ENCODE results near the gene GPR3. TPM values are rescaled to one million over a fixed set of nuclear protein-coding genes. Genes with fewer than 3 reads are reported as not detected.

Gene GPR3
- total and polyA plus RNA-seq, 10 of the 15 experiments (the other 5 are each of a cell fraction or from before 2014, with no cell fraction given): 0.33 to 1.4 (median 0.63) TPM; not detected in 3

GRCh38 chr1:27416387-27417111, 24.1 kb downstream of the GPR3 start:
- peak; percentile 73 for ATAC-seq
- SMC1A ChIA-PET (ENCODE audit: uncharacterized antibody, unreplicated experiment): interaction anchor here (0.6 to 22.2 kb wide), 27 partner anchors 8 to 246 kb away, joined by 3 to 470 read pairs (median 6); partner anchors contain the start of genes AHDC1 and WASF2
- peak; percentile 70 for DNase-seq (ENCODE audit: low read depth, low spot score)
- CTCF ChIA-PET: interaction anchor here (0.7 to 18.9 kb wide), 30 partner anchors 8 to 258 kb away, joined by 3 to 240 read pairs (median 6); partner anchors contain the start of genes AHDC1 and WASF2
- TSS peak; percentile 28 for BruUV-seq (replicated peaks)
- Histone ChIP-seq H3K4me1 (ENCODE audit: control insufficient read depth, insufficient read depth, low read length) (peaks cover 36% of the 10 kb centered on the region), H3K4me3 (no peak overlapping the region), H3K4me2 (ENCODE audit: control insufficient read depth, insufficient read depth) (peak overlapping the region; percentile 11; the same call in 1 of the 2 replicates), H3K9ac (ENCODE audit: control insufficient read depth, insufficient read depth, low read length) (no peak overlapping the region; the same call in 1 of the 2 replicates), H2AFZ (ENCODE audit: control insufficient read depth, low read depth, low read length) (no peak overlapping the region), H4K20me1 (ENCODE audit: control insufficient read depth, insufficient read depth) (no peaks in the 10 kb centered on the region), H3K36me3 (ENCODE audit: control insufficient read depth in 2 of 2, insufficient read depth in 2 of 2, low read length in 1 of 2) (peaks cover 16 to 38% of the 10 kb centered on the region in 2 experiments), H3K79me2 (ENCODE audit: control insufficient read depth, insufficient read depth, low read length) (peaks cover 23% of the 10 kb centered on the region), H3K27me3 (replicated peaks in 1 of 2; ENCODE audit: control insufficient read depth in 2 of 2, insufficient read depth in 2 of 2, low read length in 1 of 2) (no peaks in the 10 kb centered on the region), H3K27ac (ENCODE audit: control insufficient read depth, insufficient read depth) (peak overlapping the region; percentile 74), H3K9me3 (replicated peaks; ENCODE audit: control insufficient read depth, insufficient read depth, low read length) (no peaks in the 10 kb centered on the region)
- RAD21 ChIA-PET (ENCODE audit: unreplicated experiment): interaction anchor here (0.7 to 9.8 kb wide), 32 partner anchors 8 to 246 kb away, joined by 3 to 126 read pairs (median 5); partner anchors contain the start of genes AHDC1 and WASF2
- POLR2A ChIA-PET: interaction anchor here (0.8 to 5.1 kb wide), 8 partner anchors 12 to 244 kb away, joined by 3 to 38 read pairs (median 4); partner anchors contain the start of gene WASF2
- in situ Hi-C loops (cut with MboI) (no loop called here), intact Hi-C loops (cut with micrococcal nuclease; ENCODE audit: unreplicated experiment) (loop anchor here (1.0 to 5.0 kb wide), 3 partner anchors 74 to 246 kb away; partner anchors contain the start of gene WASF2)
- WGBS (ENCODE audit: insufficient coverage, insufficient replicate concordance, low lambda C conversion rate, missing lambda C conversion rate): 32% methylated on average over 3 of the region's 3 CpGs
- peak; percentile 47 for FAIRE-seq
- TF ChIP-seq ASH2L (IDR thresholded peaks at IDR 0.05; ENCODE audit: borderline replicate concordance, low read depth): no peak
- 0 out of 4 replicates have a peak, but pooled peaks of 1 of the 2 experiments have one; percentile 26 for TF ChIP-seq EP300 (IDR thresholded peaks at IDR 0.05; ENCODE audit: borderline replicate concordance in 1 of 2, control insufficient read depth in 1 of 2, low read depth in 2 of 2, low read length in 2 of 2)
- TF ChIP-seq BMI1 (IDR thresholded peaks at IDR 0.05; ENCODE audit: borderline replicate concordance): no peak
- peak; percentile 87; the same call in 2 of the 3 replicates for TF ChIP-seq POU2F2 (IDR thresholded peaks at IDR 0.05; ENCODE audit: borderline replicate concordance, low read depth, low read length)
- TF ChIP-seq NR2C2 (IDR thresholded peaks at IDR 0.05; ENCODE audit: borderline replicate concordance, control insufficient read depth, insufficient read length, low read depth): no peak
- TF ChIP-seq MLLT1 (IDR thresholded peaks at IDR 0.05): peak; percentile 65
- no peak for TF ChIP-seq POLR2A (IDR thresholded peaks at IDR 0.05; ENCODE audit: low read depth, low read length)
- no peak for TF ChIP-seq LARP7 (IDR thresholded peaks at IDR 0.05)
- no peak for TF ChIP-seq HDAC6 (IDR thresholded peaks at IDR 0.05; ENCODE audit: unreplicated experiment)
- no peak for TF ChIP-seq CHD2 (IDR thresholded peaks at IDR 0.05; ENCODE audit: borderline replicate concordance, low read depth, low read length)
- TF ChIP-seq KLF5 (IDR thresholded peaks at IDR 0.05; ENCODE audit: partially characterized antibody): peak; percentile 35
- TF ChIP-seq BRCA1 (IDR thresholded peaks at IDR 0.05; ENCODE audit: low read depth, low read length): no peak
- TF ChIP-seq NR2F1 (conservative IDR thresholded peaks at IDR 0.05): no peak
- peak; percentile 69 for TF ChIP-seq EED (IDR thresholded peaks at IDR 0.05; ENCODE audit: low read depth)
- peak; percentile 25; the same call in 1 of the 2 replicates for TF ChIP-seq ATF7 (IDR thresholded peaks at IDR 0.05; ENCODE audit: low read depth)
- TF ChIP-seq STAT1 (conservative IDR thresholded peaks at IDR 0.05): no peak
- TF ChIP-seq PKNOX1 (IDR thresholded peaks at IDR 0.05): no peak
- TF ChIP-seq CHD4 (IDR thresholded peaks at IDR 0.05): no peak
- peak; percentile 74; the same call in 1 of the 2 replicates for TF ChIP-seq FOXM1 (IDR thresholded peaks at IDR 0.05; ENCODE audit: low read depth, low read length)
- no peak; the same call in 1 of the 2 replicates for TF ChIP-seq TCF7 (IDR thresholded peaks at IDR 0.05; ENCODE audit: borderline replicate concordance)
- no peak for TF ChIP-seq JUND (IDR thresholded peaks at IDR 0.05; ENCODE audit: low read depth, low read length)
- peak; percentile 49; the same call in 1 of the 2 replicates for TF ChIP-seq SIN3A (IDR thresholded peaks at IDR 0.05; ENCODE audit: low read depth, low read length)
- no peak for TF ChIP-seq RCOR1 (conservative IDR thresholded peaks at IDR 0.05; ENCODE audit: low read depth, low read length)
